GM21367 (cell line): ENCODE data around the gene SIGLEC12.
"Not testable (repeated sequence)": the region's sequence is repeated elsewhere in the genome, so short reads cannot be mapped to it uniquely, and the experiment has no call there.

ENCODE experiments used
- ATAC-seq: cut with Tn5 transposase; IDR thresholded peaks from one replicate; pipeline ENCODE4 v1.9.1; 2021; ENCODE audit not compliant: unreplicated experiment

Gene SIGLEC12

DNA sequence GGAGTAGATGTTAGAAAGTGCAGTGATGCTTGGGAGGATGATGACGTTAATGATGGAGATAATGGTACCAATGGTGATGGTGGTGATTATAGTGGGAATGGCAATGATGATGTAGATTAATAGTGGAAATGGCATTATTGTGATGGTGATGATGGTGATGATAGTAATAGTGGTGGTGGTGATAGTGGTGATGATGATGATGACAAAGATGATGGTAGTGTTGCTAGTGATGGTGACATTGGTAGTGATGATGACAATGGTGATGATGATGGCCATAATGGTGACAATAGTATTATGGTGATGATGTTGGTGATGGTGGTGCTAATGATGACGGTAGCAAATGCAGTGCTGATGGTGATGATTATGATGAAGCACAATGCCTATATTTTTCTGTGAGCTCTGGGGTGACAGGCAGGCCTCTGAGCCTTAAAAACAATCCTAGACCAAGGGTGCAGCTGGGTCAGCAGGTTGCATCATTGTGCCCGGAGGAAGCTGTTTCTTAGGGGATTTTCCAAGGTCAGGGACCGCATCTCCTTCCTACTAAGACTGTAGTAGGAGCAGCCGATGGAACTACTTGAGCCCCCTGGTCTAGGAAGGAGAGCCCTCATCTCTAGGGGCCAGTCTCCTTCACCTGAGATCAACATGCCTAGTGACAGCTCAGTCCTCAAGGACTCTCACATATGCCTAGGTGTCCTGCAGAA lies 15.5 kb downstream of the SIGLEC12 start:
- no peak for ATAC-seq

- ATAC-seq, result no peak
Observed at GRCh38 chr19:51480590-51480989, 21.0 kb downstream of the SIGLEC12 start.

DNA sequence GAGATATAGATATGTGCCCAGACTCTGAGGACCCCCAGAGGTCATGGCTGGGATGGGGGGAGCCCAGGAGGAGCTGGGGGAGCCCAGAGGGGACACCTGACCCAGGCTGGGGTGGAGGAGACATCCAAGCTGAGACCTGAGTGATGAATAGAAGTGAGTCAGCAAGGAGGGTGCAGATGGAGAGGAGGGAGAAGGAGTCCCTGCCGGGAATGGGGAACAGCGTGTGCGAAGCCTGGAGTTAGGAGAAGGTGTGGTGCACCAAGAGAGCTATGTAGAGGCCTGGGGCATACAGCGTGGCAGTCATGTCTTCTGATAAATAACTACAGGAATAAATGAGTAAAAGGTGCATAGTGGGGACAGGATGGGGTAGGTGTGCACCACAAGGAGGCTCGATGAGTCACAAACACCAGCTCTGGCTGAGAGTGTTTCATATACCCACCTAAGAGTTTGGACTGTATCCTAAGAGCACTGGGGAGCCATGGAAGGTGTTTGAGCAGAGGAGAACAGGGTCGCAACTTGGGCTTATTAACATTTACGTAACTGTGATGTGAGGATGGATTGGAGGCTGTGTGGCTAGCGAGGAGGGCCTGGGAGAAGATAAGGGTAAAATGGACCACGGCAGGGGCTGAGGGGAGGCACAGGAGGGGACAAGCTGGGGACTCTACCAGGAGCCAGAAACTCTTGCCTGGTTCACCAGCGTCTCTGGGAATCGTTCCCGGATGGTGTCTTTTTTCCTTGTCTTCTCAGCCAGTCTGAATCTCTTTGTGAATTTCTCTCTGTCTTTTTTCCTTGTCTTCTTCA lies 21.9 kb downstream of the SIGLEC12 start:
- no peak for ATAC-seq

GRCh38 chr19:51478381-51479234 lies 23.0 kb downstream of the SIGLEC12 start, which contains the start of gene CEACAM18:
TSS of gene CEACAM18 (plus strand) at chr19:51478539.
- no peak for ATAC-seq

- ATAC-seq, result no peak
Observed at GRCh38 chr19:51477344-51477743, 24.3 kb downstream of the SIGLEC12 start.

DNA sequence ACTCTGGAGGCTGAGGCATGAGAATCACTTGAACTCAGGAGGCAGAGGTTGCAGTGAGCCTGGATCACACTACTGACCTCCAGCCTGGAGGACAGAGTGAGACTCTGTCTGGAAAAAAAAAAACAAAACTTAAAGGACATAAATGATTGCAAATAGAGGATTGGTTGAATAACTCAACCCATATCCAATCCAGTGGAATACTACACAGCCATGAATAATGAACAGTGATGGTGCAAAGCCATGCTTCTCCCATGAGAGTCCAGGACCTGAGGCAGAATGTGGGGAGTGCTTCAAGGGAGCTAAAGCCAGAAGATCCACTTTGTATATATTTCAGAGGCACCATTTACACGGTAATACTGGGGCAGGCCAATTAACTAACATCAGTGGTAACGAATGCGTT lies 25.4 kb downstream of the SIGLEC12 start:
- ATAC-seq, result no peak

DNA sequence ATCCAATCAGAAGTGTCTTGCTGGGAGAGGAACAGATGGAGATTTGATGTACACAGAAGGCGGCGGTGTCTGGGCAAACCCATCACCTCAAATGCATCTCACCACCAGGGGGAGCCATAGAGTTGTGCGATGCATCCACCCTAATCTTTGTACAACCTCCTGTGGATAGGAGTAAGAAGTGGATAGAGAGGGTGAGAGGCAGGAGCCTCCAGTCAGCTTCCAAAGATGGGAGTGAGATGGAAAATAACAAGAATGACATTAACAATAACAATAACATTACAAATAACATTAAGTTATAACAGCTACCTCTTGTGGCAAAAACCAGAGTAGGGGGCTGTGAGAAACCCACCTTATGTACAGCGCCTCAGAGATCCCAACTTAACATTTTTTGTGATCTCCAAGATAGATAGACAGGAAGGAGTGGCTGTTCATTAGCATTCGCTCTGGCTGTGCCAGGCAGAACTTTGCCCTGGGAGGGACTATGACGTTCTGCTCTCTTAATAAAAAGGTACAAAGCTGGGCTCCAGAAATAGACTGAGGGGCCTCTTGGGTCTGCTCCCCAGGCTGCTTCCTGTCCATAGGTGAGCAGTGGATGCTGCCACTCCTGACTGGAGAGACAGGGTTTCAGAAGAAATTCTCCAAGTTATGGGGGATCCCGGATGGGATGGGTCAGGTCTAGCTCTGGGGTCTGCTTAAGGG lies 28.4 kb downstream of the SIGLEC12 start:
- no peak for ATAC-seq

DNA sequence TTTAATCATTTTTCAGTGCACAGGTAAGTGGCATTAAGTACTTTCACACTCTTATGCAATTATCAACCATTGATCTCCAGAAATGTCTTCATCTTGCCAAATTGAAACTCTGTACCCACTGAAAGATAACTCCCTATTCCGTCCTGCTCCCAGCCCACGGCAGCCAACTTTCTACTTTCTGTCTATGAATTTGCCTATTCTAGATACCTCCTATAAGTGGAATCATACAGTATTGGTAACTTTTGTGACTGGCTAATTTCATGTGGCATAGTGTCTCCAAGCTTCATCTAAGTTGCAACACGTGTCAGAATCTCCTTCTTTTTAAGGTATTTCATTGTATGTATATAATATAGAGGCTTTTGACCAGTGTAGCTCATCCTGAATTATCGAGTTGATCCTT lies 29.0 kb downstream of the SIGLEC12 start:
- ATAC-seq, result no peak

- ATAC-seq, result no peak
Observed at GRCh38 chr19:51471527-51471926, 30.1 kb downstream of the SIGLEC12 start.

DNA sequence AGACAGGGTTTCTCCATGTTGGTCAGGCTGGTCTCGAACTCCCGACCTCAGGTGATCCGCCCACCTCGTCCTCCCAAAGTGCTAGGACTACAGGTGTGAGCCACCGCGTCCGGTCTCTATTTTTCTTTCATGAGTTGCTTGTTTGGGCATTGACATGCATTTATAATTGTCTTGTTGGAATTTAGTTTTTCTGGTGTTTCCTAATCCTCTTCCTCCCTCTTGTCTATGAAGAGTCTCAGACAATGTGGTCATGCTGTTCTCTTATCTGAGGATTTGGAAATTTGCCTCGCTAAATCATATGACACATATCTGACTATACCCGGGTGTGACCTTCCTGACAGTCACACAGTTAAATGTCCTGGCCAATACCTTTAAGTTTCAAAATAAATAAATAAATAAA lies 30.6 kb downstream of the SIGLEC12 start:
- ATAC-seq, result no peak

DNA sequence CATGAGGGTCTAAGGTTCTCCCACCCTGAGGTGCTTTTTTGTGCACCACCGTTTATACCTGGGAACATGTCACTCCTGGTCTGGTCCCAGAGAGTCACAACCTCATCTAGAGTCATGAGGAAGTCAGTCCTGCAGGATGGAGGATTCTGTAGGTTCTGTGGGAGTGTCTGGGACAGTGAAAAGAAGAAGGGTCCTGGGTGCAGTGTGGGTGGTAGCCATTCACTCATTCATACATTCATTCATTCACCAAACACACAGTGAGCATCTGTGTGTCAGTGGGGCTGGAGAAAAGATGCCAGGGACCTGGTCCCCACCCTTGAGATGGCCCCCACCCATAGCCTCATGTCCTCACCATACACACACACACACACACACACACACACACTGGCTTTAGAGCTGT lies 32.0 kb downstream of the SIGLEC12 start:
- ATAC-seq, result no peak

DNA sequence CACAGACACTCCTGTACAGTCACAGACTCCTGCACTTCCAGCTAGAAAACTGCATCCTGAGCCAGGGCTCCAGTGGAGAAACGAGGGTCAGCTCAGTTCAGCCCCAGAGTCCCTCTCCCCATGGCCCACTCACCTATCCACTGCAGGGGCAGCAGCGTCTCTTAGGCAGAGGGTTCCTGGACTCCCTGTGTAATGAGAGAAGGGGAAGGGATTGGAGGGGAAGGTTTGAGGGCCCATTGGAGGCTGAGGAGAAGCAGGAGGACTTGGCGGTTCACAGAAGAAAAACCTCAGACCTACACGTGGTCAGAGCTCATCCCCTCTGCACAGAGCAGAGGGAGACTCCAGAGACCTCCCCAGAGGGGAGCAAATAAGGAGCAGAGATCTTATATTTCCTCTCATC lies 32.4 kb downstream of the SIGLEC12 start:
- ATAC-seq, result no peak

DNA sequence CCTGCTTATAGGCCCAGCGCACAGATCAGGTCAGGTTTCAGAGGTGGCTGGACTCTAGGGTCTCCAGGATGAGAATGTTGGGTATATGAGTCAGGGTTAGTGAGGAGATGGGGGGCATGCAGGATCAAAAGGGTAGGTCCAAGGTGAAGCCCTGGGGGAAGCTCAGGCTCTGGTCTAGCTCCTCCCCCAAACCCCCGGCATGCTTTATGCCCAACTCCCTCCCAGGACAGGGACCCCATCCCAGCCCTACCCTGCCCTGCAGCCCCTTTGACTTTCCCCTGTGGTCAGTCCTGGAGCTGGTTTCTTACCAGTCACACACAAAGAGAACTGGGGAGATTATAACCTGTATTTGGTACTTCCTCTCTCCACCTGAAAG lies 33.1 kb downstream of the SIGLEC12 start:
- ATAC-seq, result no peak

GRCh38 chr19:51467864-51468544 lies 33.6 kb downstream of the SIGLEC12 start:
- ATAC-seq, result no peak

DNA sequence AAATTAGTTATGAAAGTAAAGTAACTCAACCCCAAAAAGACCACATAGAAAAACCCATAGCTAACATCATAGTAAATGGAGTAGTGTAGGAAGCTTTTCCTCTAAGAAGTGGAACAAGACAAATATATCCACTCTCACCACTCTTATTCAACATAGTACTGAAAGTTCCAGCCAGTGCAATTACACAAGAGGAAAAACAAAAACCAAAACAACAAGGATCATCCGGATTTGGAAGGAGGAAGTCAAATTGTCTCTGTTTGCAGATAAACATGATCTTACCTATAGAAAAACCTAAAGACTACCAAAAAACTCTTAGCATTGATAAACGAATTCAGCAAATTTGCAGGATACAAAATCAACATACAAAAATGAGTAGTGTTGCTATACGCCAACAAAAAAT lies 34.9 kb downstream of the SIGLEC12 start:
- no peak for ATAC-seq

DNA sequence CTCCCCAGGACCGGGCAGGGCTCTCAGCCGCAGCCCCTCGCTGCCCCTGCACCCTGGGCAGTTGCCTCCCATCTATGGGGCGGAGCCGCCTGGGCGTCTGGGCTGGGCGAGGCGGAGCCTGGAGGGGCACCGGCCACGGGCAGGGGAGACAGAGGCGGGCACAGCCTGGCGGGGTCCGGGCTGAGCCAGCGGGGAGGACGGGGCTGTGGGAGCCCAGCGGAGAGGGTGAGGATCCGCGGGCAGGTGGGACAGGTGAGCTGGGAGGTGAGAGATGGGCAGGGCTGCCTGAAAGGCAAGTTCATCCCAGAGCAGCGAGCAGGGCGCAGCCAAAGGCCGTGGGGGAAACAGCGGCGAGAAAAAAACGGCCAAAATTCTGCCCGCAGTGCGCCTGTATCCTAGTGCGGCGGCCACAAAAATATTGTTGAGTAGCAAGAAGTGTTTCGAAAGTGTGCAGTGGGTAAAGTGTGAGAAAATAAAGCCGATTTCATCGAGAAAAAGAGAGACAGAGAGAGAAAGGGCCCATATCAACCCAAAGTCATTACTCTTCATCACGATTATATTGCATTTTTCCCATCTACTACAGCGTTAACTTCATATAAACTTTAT lies 37.5 kb downstream of the SIGLEC12 start:
- ATAC-seq, result not testable (repeated sequence)

- ATAC-seq, result no peak
Observed at GRCh38 chr19:51462681-51463080, 38.9 kb downstream of the SIGLEC12 start.

DNA sequence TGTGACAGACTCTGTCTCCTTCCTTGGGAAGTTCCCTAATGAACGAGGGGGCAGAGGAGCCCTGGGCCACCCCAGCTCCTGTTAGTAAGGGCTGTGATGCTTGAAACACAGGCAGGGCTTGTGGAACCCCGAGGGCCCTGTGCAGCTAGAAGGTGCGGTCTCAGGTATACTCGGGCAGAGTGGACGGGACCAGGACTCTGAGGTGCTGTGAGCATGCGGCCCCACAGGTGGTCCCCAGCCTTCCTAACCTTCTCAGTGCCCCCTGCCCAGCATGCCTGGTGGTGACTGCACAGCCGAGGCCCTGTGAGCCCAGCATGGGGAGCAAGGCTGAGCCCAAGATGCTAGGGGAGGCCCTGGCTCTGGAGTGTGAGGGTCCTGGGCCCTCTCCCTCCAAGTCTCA lies 39.3 kb downstream of the SIGLEC12 start:
- no peak for ATAC-seq

- no peak for ATAC-seq
Observed at GRCh38 chr19:51461723-51462161, 39.9 kb downstream of the SIGLEC12 start.
